GM10266 (cell line): ENCODE results near the gene MORN1.

ENCODE experiments used
- DNase-seq: peaks from one replicate; pipeline ENCODE4 v3.0.0; 2012; ENCODE audit errors: extremely low spot score
- TF ChIP-seq, protein P1 (sequence below): IDR thresholded peaks from 2 replicates; pipeline ENCODE4 v1.5.1; 2012; ENCODE audit warnings: mild to moderate bottlenecking, low read depth; ENCODE audit not compliant: control insufficient read depth, insufficient read depth; ENCODE audit errors: missing control alignments

Gene MORN1

DNA sequence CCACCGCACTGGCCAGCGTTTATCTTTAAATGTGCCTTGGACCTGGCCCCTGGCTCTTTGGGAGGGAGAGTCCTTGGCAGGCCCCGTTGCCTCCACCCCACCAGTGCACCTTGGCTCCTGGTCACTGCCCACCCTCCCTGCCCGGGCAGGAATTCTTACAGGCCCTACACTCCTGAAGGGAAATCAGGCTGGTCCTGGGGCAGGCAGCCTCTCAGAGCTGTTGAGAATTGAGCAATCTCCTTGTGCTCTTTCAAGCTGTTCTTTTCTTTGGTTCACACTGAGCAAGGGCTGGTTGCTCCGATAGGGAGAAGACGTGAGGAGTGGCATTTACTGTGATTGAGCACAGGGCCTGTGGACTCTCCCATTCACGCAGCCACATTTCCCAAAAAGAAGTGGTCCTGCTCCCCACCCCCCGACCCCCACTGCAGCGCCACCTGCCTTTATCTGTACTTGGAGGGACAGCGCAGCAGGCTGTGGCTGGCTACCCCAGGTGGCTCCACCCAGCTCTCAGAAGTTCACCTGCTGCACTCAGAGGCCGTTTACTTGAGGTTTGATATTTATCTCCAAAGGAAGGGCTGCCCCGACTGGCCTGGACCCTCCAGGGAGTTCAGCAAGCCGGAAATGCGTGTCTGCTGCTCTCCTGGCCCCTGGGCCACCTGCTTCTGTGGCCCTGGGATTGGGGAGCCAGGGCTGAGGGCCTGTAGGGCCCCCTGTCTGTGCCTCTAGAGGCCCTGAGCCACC lies 115.4 kb downstream of the MORN1 start:
- DNase-seq: no peak
- TF ChIP-seq, protein P1, sequence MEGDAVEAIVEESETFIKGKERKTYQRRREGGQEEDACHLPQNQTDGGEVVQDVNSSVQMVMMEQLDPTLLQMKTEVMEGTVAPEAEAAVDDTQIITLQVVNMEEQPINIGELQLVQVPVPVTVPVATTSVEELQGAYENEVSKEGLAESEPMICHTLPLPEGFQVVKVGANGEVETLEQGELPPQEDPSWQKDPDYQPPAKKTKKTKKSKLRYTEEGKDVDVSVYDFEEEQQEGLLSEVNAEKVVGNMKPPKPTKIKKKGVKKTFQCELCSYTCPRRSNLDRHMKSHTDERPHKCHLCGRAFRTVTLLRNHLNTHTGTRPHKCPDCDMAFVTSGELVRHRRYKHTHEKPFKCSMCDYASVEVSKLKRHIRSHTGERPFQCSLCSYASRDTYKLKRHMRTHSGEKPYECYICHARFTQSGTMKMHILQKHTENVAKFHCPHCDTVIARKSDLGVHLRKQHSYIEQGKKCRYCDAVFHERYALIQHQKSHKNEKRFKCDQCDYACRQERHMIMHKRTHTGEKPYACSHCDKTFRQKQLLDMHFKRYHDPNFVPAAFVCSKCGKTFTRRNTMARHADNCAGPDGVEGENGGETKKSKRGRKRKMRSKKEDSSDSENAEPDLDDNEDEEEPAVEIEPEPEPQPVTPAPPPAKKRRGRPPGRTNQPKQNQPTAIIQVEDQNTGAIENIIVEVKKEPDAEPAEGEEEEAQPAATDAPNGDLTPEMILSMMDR: peak; percentile 10

DNA sequence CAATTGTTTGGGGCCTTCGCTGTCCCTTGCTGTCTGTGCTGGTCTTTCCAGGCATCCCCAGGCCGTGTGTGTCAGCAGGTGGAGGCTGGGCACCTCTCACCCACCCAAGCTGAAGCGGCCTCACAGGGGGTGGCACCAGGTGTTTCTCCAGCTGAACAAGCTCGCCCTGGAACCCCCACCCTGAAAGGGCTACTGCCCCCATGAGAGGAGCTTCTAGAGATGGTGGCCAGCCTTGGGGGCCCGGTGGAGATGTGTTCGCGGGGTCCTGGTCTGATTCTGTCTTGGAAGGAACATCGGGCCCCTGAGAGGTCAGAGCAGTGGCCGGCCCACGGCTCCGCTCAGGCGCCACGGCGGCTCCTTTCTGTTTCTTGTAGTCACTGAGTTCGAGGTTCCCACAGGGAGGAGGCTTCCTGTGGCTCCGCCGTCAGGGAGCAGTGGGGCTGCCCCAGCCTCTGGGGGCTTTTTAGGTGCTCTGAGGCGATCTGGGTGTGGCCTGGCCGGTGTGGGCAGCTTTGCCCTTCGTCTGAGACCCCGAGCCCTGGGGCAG lies 116.4 kb downstream of the MORN1 start:
- TF ChIP-seq, protein P1: no peak
- no peak for DNase-seq

DNA sequence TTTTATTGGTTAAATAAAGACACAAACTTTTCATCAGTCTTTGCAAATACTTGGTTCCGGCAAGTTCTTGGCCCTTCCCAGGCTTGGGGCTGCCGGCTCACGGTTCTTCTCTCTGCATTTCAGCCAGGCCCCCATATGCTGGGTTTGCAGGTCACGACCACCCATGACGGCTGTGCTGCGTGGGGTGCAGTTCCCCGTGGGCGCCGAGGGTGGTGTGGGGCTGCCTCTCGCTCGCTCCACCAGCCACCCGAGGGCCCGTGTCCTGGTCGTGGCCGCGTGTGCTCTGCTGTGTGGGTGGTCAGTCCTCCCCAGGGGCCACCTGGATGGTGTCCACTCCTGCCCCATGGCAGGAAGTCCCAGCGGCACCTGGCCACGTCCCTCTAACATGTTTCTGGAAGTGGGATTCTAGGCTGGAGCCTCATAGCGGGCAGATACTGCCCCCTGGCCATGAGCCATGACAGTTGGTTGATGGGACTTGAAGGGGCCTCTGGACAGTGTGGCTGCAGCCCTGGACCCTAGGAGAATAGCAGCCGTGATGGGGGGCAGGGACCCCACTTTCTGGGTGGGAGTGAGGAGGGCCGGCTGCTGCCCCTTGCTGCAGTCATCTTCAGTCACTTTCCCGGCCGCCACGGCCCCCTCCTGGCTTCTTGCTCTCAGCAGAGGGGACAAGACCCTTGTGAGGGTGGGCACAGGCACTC lies 117.0 kb downstream of the MORN1 start:
- no peak for DNase-seq
- TF ChIP-seq, protein P1: no peak

DNA sequence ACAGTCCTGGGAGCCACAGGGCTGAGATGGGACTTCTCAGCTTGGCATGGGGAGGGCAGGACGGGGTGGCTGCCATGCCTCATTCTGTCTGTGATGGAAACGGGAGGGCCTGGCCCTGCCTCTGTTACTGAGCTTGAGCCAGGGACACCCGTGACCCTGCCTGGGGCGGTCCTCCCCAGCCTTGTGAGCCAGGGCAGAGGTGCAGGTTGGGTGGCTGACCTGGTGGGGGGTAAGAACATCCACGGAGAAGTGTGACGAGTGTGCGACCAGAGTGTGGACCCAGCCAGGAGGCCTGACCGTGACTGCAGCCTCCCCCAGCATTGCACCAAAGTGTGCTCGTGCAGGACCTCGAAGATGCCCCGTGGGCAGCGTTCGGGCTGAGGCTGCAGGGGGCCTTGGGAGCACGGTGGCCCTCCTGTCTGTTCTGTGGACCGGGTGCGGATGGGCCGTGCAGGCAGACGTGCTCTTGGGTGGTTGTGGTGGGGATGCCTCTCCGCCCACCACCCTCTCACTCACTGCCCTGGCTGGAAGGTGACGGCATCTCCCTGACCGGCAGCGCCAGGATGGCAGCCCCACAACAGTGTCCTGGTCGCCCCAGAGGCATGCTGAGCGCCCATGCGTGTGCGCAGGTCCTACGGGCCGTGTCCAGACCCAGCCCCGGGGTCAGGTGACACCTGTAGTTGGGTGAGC lies 117.8 kb downstream of the MORN1 start:
- DNase-seq: no peak

DNA sequence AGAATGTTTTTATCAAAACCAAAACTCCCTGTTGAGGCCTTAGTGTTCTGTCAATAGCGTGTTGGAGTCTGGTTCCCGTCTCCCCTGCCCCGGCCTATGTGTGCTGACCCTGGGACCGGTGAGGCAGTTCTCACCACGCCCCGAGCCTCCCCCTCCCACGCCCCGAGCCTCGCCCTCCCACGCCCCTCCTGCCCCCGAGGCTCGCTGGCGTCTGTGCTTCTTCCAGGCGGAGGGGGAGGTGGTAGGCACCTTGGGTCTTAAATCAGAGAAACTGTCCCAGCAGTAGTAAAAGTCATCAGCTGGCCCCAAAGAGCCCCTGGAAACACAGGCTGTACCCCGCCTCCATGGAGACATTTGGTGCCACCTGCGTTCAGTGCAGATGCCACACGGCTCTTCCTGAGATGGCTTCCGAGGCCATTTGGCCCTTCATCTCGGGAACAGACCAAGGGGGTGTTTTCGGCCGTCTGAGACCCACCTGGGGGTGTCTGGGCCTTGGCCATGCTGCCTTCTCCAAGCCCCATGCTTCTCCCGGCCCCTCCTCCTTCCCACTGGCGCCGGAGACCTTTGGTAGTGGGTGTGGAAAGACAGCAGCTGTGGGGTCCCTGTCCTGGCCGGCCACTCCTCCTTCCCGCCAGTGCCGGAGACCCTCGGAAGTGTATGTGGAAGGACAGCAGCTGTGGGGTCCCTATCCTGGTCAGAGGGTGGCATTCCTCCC lies 118.5 kb downstream of the MORN1 start:
- DNase-seq: no peak
- TF ChIP-seq, protein P1: no peak

More for the DNA sequence above, 117.8 kb downstream of the MORN1 start:
- TF ChIP-seq, protein P1: no peak

DNA sequence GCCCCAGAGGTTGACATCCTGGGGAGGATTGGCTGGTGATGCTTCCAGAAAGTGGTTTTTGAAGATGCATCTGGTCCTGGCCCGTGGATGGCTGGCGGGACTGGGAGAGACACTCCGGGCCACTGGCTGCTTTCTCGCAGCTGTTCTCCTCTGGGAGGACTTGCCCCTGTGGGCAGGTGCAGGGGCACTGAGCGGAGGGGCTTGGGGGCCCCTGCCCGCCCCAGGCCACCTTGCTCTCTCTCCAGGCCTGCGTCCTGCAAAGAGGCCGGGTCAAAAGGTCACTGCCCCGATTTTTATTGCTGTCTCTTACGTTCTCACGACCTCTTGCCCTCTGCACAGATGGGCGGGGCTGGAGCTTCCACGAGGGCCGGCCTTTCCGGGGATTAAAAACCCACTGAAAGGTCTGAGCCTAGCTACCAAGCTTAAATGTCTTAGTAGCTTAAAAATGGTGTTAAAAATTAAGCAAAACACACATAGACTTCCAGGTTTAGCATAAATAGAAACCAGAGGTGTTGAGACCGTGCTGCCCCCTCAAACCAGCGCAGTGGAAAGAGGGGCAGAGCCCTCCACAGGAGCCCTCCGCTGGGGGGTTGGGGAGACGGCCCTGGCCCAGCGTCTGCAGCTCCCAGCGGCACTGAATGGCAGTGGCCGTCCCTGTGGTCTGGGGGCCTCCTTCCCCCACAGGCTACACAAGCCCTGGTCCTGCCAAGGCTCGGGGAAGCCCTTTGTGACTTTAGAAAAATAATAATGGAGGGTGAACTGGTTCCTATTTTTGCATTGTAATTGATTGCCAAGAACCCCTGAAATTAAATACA lies 119.3 kb downstream of the MORN1 start:
- DNase-seq: no peak
- TF ChIP-seq, protein P1: no peak
